ENCODE data around the gene HCFC1R1. TPM values are rescaled to one million over a fixed set of nuclear protein-coding genes. Genes with fewer than 3 reads are reported as not detected.

HCFC1R1 gene
- total RNA-seq, 4 donors from 2014 or later: 17.9 to 32.4 (median 18.4) TPM

- peaks cover 0 to 67% (median 15%) of the 10 kb centered on the region in 4 donors for H3K27me3 ChIP-seq
- H3K27ac ChIP-seq: no peak overlapping the region
- no peak for DNase-seq
- no peak overlapping the region for H3K4me3 ChIP-seq
- H3K9me3 ChIP-seq: no peaks in the 10 kb centered on the region
- intact Hi-C loops (cut with DNase I): no loop called here
- peaks cover 22 to 55% (median 23%) of the 10 kb centered on the region in 3 donors for H3K4me1 ChIP-seq
- H3K36me3 ChIP-seq: no peaks in the 10 kb centered on the region
- 44 to 71% methylated on average over 2 to 12 of the region's 20 CpGs for WGBS, 2 donors
- TF ChIP-seq POLR2A (IDR thresholded peaks at IDR 0.05): no peak
- TF ChIP-seq, protein P1, sequence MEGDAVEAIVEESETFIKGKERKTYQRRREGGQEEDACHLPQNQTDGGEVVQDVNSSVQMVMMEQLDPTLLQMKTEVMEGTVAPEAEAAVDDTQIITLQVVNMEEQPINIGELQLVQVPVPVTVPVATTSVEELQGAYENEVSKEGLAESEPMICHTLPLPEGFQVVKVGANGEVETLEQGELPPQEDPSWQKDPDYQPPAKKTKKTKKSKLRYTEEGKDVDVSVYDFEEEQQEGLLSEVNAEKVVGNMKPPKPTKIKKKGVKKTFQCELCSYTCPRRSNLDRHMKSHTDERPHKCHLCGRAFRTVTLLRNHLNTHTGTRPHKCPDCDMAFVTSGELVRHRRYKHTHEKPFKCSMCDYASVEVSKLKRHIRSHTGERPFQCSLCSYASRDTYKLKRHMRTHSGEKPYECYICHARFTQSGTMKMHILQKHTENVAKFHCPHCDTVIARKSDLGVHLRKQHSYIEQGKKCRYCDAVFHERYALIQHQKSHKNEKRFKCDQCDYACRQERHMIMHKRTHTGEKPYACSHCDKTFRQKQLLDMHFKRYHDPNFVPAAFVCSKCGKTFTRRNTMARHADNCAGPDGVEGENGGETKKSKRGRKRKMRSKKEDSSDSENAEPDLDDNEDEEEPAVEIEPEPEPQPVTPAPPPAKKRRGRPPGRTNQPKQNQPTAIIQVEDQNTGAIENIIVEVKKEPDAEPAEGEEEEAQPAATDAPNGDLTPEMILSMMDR (IDR thresholded peaks at IDR 0.05): no peak
Observed at GRCh38 chr16:3017344-3017743, 6.4 kb downstream of the HCFC1R1 start.

DNA sequence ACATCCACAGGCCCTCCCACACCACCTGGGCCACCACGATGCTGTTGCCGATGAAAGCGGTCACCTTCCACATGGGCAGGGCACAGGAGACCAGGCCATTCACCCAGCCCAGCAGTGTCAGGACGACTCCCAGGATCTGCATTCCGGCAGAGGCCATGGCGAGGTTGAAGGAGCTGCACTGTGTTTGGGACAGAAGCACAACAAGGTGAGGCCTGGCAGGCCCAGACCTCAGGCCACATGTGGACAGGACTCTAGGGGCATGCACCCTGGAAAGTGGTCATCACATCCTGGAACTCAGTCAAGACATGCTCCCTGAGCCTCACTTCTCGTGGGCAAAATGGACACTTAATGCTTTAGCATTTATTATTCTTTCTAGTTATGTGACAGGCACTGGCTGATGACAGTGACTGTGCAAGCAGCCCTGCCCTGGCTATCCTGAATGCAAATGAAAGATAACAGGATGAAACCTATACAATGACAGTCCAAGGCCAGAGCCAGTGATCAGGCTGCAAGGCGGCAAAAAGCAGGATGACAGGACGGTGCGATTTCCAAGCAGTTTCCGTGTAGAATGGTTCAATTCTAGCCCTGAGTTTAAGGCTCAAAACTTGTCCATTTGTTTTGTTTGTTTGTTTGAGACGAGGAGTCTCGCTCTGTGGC lies 7.7 kb downstream of the HCFC1R1 start:
- intact Hi-C loops (cut with DNase I): no loop called here
- WGBS, 2 donors: 79 to 87% methylated on average over 7 to 10 of the region's 13 CpGs
- Histone ChIP-seq H3K9me3 (no peaks in the 10 kb centered on the region), H3K4me3 (no peak overlapping the region), H3K27me3 (peaks cover 0 to 80% (median 24%) of the 10 kb centered on the region in 4 donors), H3K27ac (no peak overlapping the region), H3K4me1 (peaks cover 9 to 44% (median 9%) of the 10 kb centered on the region in 3 donors), H3K36me3 (no peaks in the 10 kb centered on the region)
- TF ChIP-seq, protein P1 (IDR thresholded peaks at IDR 0.05): no peak
- no peak for DNase-seq

- Histone ChIP-seq H3K9me3 (no peaks in the 10 kb centered on the region), H3K4me3 (no peak overlapping the region), H3K27ac (no peak overlapping the region), H3K4me1 (peaks cover 4 to 37% (median 6%) of the 10 kb centered on the region in 3 donors), H3K36me3 (no peaks in the 10 kb centered on the region), H3K27me3 (peaks cover 0 to 90% (median 24%) of the 10 kb centered on the region in 4 donors)
- no peak for DNase-seq
- intact Hi-C loops (cut with DNase I): no loop called here
- no peak for TF ChIP-seq POLR2A (IDR thresholded peaks at IDR 0.05)
- TF ChIP-seq, protein P1 (IDR thresholded peaks at IDR 0.05): no peak
- WGBS, 2 donors: 76 to 95% methylated on average over 6 of the region's 6 CpGs
Observed at GRCh38 chr16:3014971-3015370, 8.8 kb downstream of the HCFC1R1 start.

DNA sequence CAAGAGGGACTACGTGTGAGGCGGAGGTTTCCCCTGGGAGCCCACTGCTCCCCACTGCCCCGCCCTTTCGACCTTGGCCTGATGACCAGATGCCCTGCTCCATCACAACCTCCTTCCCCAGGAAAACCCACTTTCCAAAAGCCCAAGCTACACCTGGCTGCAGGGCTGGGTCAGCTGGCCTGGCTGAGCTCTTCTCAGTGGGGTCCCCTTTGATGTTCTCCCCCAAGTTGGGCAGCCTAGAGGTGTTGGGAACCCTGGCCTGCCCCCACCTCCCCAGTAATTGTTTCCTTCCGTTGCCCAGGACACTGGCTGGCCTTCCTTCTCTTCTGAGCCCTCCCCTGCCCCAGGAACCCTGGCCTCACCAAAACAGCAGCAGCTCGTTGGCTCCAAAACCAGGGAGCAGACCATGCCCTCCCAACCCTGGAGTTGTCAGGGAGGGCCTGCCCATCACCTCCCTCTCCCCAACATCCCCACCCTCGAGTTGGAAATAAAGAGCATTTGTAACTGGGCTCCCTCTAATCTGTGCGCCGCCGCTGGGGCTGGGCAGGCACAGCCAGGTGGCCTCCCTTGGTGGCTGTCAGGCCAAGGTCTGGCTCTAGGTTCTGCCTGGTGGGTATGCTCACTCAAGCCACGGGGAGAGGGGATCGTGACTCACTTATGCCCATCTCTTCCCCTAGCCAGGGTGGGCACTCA lies 9.6 kb downstream of the HCFC1R1 start:
- Histone ChIP-seq H3K27me3 (peaks cover 0 to 95% (median 24%) of the 10 kb centered on the region in 4 donors), H3K27ac (no peak overlapping the region), H3K4me3 (no peak overlapping the region), H3K9me3 (no peaks in the 10 kb centered on the region), H3K4me1 (peaks cover 0 to 37% (median 9%) of the 10 kb centered on the region in 3 donors), H3K36me3 (no peaks in the 10 kb centered on the region)
- intact Hi-C loops (cut with DNase I): no loop called here
- 21 to 54% methylated on average over 2 to 4 of the region's 12 CpGs for WGBS, 2 donors
- TF ChIP-seq POLR2A (IDR thresholded peaks at IDR 0.05): no peak
- TF ChIP-seq, protein P1 (IDR thresholded peaks at IDR 0.05): no peak
- DNase-seq: no peak

- intact Hi-C loops (cut with DNase I): no loop called here
- WGBS, 2 donors: 61% methylated on average over 18 of the region's 27 CpGs; no CpG with 5 or more reads in 1 of the 2 donors
- Histone ChIP-seq H3K27me3 (peaks cover 0 to 95% (median 24%) of the 10 kb centered on the region in 4 donors), H3K4me3 (no peak overlapping the region), H3K9me3 (no peaks in the 10 kb centered on the region), H3K27ac (no peak overlapping the region), H3K36me3 (no peaks in the 10 kb centered on the region), H3K4me1 (peaks cover 0 to 38% (median 9%) of the 10 kb centered on the region in 3 donors)
- DNase-seq: no peak
- no peak for TF ChIP-seq POLR2A (IDR thresholded peaks at IDR 0.05)
- TF ChIP-seq, protein P1 (IDR thresholded peaks at IDR 0.05): no peak
Observed at GRCh38 chr16:3013491-3013951, 10.2 kb downstream of the HCFC1R1 start.
